ENCODE measurements around the gene RRAS2.

RRAS2 gene

DNA sequence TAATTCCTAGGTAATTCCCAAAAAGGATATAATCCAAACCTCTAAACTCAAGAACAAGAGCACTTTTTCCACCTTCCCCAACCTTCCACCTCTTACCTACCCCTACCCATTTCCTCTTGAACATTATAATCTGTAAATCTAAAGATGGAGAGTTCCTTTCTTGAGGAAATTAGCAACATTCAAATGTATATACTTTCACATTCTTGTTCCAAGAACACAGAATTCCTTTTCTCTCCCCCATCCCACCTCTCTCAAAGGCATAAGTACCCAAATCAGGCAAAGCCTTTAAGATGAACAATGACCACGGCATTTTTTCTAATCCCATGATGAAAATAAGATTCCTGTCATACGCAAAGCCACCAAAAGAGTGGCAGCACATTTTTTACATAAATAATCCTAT is 18.3 kb downstream of the RRAS2 start:
- TF ChIP-seq, protein P1, sequence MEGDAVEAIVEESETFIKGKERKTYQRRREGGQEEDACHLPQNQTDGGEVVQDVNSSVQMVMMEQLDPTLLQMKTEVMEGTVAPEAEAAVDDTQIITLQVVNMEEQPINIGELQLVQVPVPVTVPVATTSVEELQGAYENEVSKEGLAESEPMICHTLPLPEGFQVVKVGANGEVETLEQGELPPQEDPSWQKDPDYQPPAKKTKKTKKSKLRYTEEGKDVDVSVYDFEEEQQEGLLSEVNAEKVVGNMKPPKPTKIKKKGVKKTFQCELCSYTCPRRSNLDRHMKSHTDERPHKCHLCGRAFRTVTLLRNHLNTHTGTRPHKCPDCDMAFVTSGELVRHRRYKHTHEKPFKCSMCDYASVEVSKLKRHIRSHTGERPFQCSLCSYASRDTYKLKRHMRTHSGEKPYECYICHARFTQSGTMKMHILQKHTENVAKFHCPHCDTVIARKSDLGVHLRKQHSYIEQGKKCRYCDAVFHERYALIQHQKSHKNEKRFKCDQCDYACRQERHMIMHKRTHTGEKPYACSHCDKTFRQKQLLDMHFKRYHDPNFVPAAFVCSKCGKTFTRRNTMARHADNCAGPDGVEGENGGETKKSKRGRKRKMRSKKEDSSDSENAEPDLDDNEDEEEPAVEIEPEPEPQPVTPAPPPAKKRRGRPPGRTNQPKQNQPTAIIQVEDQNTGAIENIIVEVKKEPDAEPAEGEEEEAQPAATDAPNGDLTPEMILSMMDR (conservative IDR thresholded peaks at IDR 0.05; ENCODE audit: low read depth, low read length), result no peak
- H3K4me3 ChIP-seq (ENCODE audit: low read length), result no peak overlapping the region
- no peak for DNase-seq (ENCODE audit: low read depth)

DNA sequence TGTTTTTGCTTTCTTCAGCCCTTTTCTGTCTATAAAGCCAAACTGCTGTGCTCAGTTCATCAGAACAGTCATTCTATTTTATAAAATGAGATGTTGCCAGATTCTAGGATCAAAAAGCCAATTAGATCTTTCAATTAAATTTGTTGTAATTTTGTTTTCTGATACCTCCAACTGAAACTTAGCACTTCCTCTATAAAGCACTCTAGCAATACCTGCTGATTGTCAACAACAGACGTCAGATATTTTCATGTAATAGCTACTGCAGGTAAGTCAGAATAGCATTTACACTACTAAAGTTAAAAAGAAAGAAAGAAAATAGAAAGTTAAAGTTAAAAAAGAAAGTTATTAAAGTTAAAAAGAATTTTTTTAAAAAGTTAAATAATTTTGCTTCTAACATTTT is 19.6 kb downstream of the RRAS2 start:
- no peak for DNase-seq (ENCODE audit: low read depth)
- TF ChIP-seq, protein P1 (conservative IDR thresholded peaks at IDR 0.05; ENCODE audit: low read depth, low read length), result no peak
- H3K4me3 ChIP-seq (ENCODE audit: low read length), result no peak overlapping the region

DNA sequence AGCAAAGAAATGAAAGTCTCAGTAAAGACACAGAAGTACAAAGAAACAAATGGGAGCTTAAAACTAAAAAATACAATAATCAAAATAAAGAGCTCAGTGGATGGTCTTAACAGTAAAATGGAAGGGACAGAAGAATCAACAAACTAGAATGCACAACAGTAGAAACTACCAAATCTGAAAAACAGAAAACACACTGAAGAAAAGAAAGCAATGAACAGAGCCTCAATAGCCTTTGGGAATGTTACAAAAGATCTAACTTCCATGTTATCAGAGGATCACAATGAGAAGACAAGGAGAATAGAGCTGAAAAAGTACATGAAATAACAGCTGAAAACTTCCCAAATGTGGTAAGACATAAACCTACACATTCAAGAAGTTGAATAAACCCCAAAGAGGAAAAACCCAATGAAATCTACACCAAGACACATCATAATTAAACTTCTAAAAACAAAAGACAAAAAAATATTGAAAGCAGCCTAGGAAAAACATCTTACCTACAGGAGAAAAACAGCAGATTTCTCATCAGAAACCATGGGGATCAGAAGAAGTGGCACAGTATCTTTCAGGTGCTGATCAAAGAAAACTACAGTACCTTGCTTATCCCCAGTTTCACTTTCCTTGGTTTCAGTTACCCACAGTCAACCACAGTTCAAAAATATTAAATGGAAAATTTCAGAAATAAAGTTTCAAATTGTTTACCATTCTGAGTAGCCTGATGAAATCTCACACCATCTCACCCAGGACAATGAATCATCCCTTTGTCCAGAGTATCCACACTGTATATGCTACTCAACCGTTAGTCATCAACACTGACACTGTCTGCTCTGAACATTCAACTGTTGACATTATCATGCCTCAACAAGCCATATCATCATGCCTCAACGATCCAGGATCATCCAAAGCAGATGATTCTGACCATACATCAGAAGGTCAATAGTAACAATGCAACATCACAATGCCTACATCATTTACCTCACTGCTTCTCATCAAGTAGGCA is 22.2 kb downstream of the RRAS2 start:
- DNase-seq (ENCODE audit: low read depth), result no peak
- H3K4me3 ChIP-seq (ENCODE audit: low read length), result no peak overlapping the region
- TF ChIP-seq, protein P1 (conservative IDR thresholded peaks at IDR 0.05; ENCODE audit: low read depth, low read length), result no peak

DNA sequence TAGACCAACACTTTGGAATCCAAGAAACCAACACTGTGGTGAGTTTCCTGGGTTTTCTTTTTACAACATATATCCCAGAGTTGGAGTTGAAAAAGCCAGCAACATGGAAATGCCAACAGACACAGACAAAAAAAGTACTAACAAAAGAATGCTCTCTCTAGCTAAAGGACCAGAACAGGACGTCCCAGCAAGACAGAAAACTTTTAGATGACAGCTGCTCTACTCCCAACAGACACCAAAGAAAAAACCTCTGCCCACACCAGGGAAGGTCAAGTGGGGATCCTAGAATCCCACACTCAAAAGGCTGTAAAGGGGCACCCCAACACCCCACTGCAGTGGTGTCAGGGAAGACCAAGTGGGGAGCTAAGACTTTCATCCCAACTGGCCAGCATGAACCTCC is 23.3 kb downstream of the RRAS2 start:
- TF ChIP-seq, protein P1 (conservative IDR thresholded peaks at IDR 0.05; ENCODE audit: low read depth, low read length), result no peak
- H3K4me3 ChIP-seq (ENCODE audit: low read length), result no peak overlapping the region
- no peak for DNase-seq (ENCODE audit: low read depth)

DNA sequence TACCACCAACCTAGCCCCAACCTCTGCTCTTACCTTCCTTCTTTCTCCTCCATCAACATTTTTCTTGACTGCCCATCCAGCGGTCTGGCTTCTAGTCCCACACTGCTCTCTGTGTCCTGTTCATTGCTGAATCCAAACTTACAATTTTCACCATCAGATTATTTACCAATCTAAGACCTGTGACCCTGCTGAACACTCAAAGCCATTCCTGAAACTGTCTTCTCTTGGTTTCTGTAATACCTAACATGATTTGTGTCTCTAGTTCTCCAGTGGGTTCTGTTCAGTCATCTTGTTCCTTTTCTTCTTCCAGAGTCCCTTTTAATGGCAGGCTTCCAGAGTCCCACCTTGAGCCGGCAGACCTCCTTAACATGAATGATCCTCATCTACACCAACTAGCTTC is 24.1 kb downstream of the RRAS2 start:
- TF ChIP-seq, protein P1 (conservative IDR thresholded peaks at IDR 0.05; ENCODE audit: low read depth, low read length), result no peak
- H3K4me3 ChIP-seq (ENCODE audit: low read length), result no peak overlapping the region
- DNase-seq (ENCODE audit: low read depth), result no peak

DNA sequence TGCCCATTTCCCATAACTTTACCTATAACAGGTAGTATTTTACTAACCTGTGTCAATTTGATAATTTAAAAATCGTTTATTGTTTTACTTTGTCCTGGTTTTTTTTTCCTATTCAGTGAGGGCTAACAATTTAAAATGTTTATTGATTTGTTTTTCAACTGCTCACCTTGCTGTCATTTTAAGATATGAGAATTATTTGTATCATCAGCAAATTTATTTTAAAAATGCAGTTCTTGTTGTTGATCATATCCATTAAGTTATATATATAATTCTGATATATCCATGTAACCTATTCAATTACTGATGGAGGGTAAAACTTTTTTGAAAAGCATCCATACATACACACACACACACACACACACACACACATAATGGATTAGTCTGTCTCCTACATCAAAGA is 24.8 kb downstream of the RRAS2 start:
- H3K4me3 ChIP-seq (ENCODE audit: low read length), result no peak overlapping the region
- no peak for DNase-seq (ENCODE audit: low read depth)
- TF ChIP-seq, protein P1 (conservative IDR thresholded peaks at IDR 0.05; ENCODE audit: low read depth, low read length), result no peak
